Breast epithelium (tissue), 4 donors: ENCODE measurements around the gene SLC5A11. TPM values are rescaled to one million over a fixed set of nuclear protein-coding genes. Genes with fewer than 3 reads are reported as not detected.

ENCODE experiments used
- DNase-seq, 2 donors: peaks; one replicate each; pipeline ENCODE4 v3.0.0-alpha.2; 2019; ENCODE audit warnings: low spot score in 2 of 2
- H3K27ac ChIP-seq, 2 donors: fragments of 200-600 bp; sonication (generic) in 1 of 2; one replicate each; pipeline ENCODE4 v1.5.1; 2016 to 2019; ENCODE audit warnings: mild to moderate bottlenecking in 1 of 2
- H3K27me3 ChIP-seq, 2 donors: fragments of 200-600 bp; sonication (generic) in 1 of 2; one replicate each; pipeline versions ENCODE4 v1.5.1 to v1.6.0; 2017 to 2019; ENCODE audit warnings: control low read depth in 1 of 2, mild to moderate bottlenecking in 1 of 2
- H3K36me3 ChIP-seq: fragments of 200-600 bp; one replicate; pipeline ENCODE4 v1.5.1; 2019
- H3K4me1 ChIP-seq, 2 donors: fragments of 200-600 bp; sonication (generic); one replicate each; pipeline ENCODE4 v1.5.1; 2016 to 2019; ENCODE audit warnings: control low read depth in 1 of 2
- H3K4me3 ChIP-seq, 3 donors: fragments of 200-600 bp; sonication (generic); 1 replicate in 2 of 3; 2 replicates in 1 of 3; pipeline ENCODE4 v1.5.1; 2016 to 2019; ENCODE audit warnings: mild to moderate bottlenecking in 3 of 3, moderate library complexity in 2 of 3
- H3K9me3 ChIP-seq, 2 donors: fragments of 200-600 bp; sonication (generic) in 1 of 2; one replicate each; pipeline ENCODE4 v1.5.1; 2016 to 2019; ENCODE audit warnings: control low read depth in 1 of 2
- POLR2A ChIP-seq: fragments of 450-650 bp; IDR thresholded peaks from one replicate; pipeline ENCODE4 v1.6.1; 2016; ENCODE audit warnings: antibody characterized with exemption, mild to moderate bottlenecking, moderate library complexity
- POLR2AphosphoS5 ChIP-seq, 3 donors: sonication (generic); formaldehyde crosslinking; IDR thresholded peaks; one replicate each; pipeline ENCODE4 v1.6.1; 2017; ENCODE audit warnings: antibody characterized with exemption in 3 of 3
- intact Hi-C: fragments of 100-400 bp; cut with DNase I; formaldehyde crosslinking; loops from one replicate; pipeline ENCODE4 v1.15.1; 2023; ENCODE audit warnings: low total_unique reads
- total RNA-seq, 3 donors: library from RNA; depleted of rRNA; stranded (reverse); fragments of >200 nt; gene quantifications; one replicate each; pipeline ENCODE4 v1.1.0, GENCODE V29; 2016
- TF ChIP-seq, protein P1 (sequence below), 3 donors: fragments of 450-650 bp; IDR thresholded peaks; one replicate each; pipeline ENCODE4 v1.5.1; 2016 to 2017; ENCODE audit warnings: antibody characterized with exemption in 3 of 3, mild to moderate bottlenecking in 3 of 3, moderate library complexity in 3 of 3

The SLC5A11 gene
- total RNA-seq, 3 donors from 2014 or later, result 0.16 to 1.8 (median 0.66) TPM

DNA sequence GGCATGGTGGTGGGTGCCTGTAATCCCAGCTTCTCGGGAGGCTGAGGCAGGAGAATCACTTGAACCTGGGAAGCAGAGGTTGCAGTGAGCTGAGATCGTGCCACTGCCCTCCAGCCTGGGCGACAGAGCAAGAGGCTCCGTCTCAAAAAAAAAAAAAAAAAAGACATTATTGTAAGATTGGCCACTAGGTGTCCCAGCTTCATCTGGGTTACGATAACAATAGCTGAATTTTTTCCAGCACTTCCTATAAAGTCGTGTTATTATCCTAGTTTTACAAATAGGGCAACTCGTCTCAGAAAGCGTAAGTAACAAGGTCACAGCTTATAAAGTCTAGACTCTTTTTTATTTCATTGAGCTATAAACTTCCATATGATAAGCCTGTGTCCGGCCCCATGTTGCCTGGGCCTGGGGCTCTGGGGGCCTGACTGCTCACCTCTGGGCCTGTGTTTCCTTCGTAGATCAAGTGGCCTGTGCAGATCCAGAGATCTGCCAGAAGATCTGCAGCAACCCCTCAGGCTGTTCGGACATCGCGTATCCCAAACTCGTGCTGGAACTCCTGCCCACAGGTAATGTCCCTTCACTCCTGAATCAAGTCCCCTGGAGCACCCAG lies 60.5 kb downstream of the SLC5A11 start:
- no peak overlapping the region for H3K27ac ChIP-seq
- no peak for DNase-seq
- H3K9me3 ChIP-seq, result no peaks in the 10 kb centered on the region
- intact Hi-C loops, result no loop called here
- no peak overlapping the region for H3K4me3 ChIP-seq
- no peaks in the 10 kb centered on the region for H3K36me3 ChIP-seq
- TF ChIP-seq POLR2AphosphoS5 (IDR thresholded peaks at IDR 0.05), result no peak
- TF ChIP-seq, protein P1, sequence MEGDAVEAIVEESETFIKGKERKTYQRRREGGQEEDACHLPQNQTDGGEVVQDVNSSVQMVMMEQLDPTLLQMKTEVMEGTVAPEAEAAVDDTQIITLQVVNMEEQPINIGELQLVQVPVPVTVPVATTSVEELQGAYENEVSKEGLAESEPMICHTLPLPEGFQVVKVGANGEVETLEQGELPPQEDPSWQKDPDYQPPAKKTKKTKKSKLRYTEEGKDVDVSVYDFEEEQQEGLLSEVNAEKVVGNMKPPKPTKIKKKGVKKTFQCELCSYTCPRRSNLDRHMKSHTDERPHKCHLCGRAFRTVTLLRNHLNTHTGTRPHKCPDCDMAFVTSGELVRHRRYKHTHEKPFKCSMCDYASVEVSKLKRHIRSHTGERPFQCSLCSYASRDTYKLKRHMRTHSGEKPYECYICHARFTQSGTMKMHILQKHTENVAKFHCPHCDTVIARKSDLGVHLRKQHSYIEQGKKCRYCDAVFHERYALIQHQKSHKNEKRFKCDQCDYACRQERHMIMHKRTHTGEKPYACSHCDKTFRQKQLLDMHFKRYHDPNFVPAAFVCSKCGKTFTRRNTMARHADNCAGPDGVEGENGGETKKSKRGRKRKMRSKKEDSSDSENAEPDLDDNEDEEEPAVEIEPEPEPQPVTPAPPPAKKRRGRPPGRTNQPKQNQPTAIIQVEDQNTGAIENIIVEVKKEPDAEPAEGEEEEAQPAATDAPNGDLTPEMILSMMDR (IDR thresholded peaks at IDR 0.05), result peak in 2 of 3 donors; percentile 19 to 20
- TF ChIP-seq POLR2A, result no peak
- H3K4me1 ChIP-seq, result no peaks in the 10 kb centered on the region
- no peaks in the 10 kb centered on the region for H3K27me3 ChIP-seq

DNA sequence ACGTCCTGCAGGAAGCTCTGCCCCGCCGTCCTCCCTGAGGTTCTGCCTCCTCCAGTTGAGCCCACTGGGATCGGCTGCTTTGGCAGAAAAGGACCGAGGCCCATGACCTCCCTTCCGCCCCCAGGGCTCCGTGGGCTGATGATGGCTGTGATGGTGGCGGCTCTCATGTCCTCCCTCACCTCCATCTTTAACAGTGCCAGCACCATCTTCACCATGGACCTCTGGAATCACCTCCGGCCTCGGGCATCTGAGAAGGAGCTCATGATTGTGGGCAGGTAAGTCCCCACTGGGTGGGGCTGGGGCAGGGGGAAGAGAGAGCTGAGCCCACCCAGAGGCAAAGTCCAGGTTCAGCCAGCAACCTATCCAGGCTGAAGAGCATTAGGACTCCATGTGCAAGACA lies 61.1 kb downstream of the SLC5A11 start:
- Histone ChIP-seq H3K4me1 (no peaks in the 10 kb centered on the region), H3K9me3 (no peaks in the 10 kb centered on the region), H3K4me3 (no peak overlapping the region), H3K36me3 (no peaks in the 10 kb centered on the region), H3K27me3 (no peaks in the 10 kb centered on the region), H3K27ac (no peak overlapping the region)
- intact Hi-C loops, result no loop called here
- no peak for DNase-seq
- TF ChIP-seq POLR2A (no peak), POLR2AphosphoS5 (IDR thresholded peaks at IDR 0.05) (no peak)
- TF ChIP-seq, protein P1 (IDR thresholded peaks at IDR 0.05), result no peak

GRCh38 chr16:24908716-24909115 lies 63.0 kb downstream of the SLC5A11 start:
- H3K27ac ChIP-seq, result no peak overlapping the region
- no peaks in the 10 kb centered on the region for H3K36me3 ChIP-seq
- TF ChIP-seq POLR2AphosphoS5 (IDR thresholded peaks at IDR 0.05), result no peak
- TF ChIP-seq POLR2A, result no peak
- TF ChIP-seq, protein P1 (IDR thresholded peaks at IDR 0.05), result no peak
- H3K4me3 ChIP-seq, result no peak overlapping the region
- no peaks in the 10 kb centered on the region for H3K9me3 ChIP-seq
- no peaks in the 10 kb centered on the region for H3K27me3 ChIP-seq
- intact Hi-C loops, result no loop called here
- DNase-seq, result no peak
- no peaks in the 10 kb centered on the region for H3K4me1 ChIP-seq

DNA sequence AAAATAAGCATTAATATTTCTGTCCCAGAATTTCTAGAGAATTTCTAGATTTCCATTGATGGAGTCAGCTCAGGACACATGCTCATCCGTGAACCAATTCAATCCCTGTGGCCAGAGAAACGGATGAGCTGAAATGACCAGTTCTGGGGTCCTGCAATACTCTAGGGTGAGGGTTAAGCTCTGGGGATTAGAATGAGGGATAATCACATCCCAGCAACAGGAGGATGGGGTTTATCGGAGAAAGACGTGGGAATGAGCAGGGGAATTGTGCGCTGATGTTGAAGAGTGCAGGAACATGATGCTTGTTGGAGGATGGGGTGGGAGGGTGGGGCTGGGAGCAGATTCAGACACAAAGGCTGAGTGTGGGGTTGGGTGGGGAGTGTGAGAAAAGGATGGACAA lies 64.1 kb downstream of the SLC5A11 start:
- intact Hi-C loops, result no loop called here
- Histone ChIP-seq H3K27me3 (no peaks in the 10 kb centered on the region), H3K4me3 (no peak overlapping the region), H3K27ac (no peak overlapping the region), H3K4me1 (no peaks in the 10 kb centered on the region), H3K36me3 (no peaks in the 10 kb centered on the region), H3K9me3 (no peaks in the 10 kb centered on the region)
- TF ChIP-seq, protein P1 (IDR thresholded peaks at IDR 0.05), result no peak
- TF ChIP-seq POLR2AphosphoS5 (IDR thresholded peaks at IDR 0.05) (no peak), POLR2A (no peak)
- DNase-seq, result no peak

- peaks cover 5% of the 10 kb centered on the region for H3K36me3 ChIP-seq
- TF ChIP-seq, protein P1 (IDR thresholded peaks at IDR 0.05), result no peak
- TF ChIP-seq POLR2A (no peak), POLR2AphosphoS5 (IDR thresholded peaks at IDR 0.05) (no peak)
- no peaks in the 10 kb centered on the region for H3K9me3 ChIP-seq
- DNase-seq, result no peak
- intact Hi-C loops, result no loop called here
- no peaks in the 10 kb centered on the region for H3K27me3 ChIP-seq
- no peak overlapping the region for H3K4me3 ChIP-seq
- no peak overlapping the region for H3K27ac ChIP-seq
- H3K4me1 ChIP-seq, result no peaks in the 10 kb centered on the region
These were observed 69.3 kb downstream of the SLC5A11 start for GRCh38 chr16:24915019-24915418.
